NCI-H2227 treated with DMSO at 0.1 percent for 48 hours (cell line): ENCODE data around the gene APMAP.

Experiments used
- DNase-seq: peaks from one replicate; lab custom pipeline; 2025; lab: John Stamatoyannopoulos, UW

APMAP gene

GRCh38 chr20:24987244-24987643, 5.3 kb downstream of the APMAP start:
- DNase-seq = no peak

DNA sequence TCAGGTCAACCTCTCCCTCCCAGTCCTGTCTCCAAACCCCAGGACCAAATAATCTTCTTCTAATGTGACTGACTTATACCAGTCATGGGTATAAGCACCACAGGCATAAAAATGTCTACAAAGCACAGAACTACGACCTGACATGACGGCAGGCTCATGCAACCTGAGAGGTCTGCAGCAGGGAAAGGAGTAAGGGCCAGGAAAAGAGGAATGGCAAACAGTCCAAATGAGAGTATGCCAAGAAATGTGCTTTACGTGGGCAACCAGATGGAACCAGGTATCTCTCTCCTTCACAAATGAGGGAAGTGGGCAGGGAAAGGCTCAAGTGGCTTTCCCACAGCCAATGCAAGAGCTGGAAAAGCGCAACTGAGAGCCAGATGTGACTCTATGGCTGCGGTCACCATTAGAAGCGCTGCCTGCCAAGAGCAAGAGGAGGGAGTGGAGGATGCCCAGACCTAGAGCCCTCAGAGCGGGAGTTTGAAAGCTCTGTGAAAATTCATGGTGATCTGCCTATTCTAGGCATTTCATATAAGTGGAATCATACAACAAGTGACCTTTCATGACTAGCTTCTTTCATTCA, 6.0 kb downstream of the APMAP start:
- DNase-seq = no peak

DNA sequence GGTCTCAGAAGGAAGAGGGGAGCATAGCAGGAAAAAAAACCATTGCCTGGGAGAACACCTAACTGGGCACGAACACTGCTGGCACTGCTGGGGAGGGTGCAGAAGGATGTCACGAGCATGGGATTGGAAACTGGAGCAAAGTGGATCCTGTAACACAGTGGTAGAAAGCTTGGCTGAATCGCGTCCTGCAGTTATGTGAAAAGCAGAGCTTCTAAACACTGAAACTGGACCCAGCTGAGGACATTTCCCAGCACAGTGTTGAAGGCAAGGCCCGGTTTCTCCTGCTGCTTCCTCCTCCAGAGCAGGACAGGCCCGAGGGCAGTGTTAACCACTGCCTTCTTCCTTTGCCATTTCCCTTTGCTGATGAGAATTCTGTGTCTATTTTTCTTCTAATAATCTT, 6.7 kb downstream of the APMAP start:
- no peak for DNase-seq

DNA sequence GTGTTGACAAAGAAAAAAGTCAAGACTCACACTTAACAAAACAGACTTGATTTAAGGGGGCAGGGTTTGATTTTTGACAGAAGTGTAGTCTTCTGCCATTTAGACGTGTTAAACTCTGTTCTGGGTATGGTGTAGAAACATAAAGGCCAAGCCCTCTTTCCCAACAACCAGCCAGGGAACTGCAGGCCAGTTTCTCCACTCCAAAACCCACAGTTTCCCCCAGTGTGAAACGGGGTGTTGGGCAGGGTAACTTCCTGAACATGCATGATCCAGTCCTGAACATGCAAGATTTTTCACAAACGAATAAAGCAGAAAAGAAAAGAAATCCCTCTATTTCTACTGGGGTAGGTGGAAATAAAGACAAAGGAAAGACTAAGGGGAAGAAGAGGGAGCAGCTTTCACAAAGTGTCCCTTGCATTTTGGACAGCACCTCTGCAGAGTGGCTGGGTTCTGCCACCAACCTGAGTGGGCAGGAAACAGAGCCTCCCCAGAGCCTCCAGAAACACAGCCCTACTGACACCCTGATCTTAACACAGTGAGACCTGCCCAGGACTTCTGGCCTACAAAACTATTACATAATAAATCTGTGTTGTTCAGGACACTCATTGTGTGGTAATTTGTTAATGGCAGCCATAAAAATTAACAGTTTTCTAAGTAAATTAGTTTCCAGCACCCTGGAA, 7.5 kb downstream of the APMAP start:
- DNase-seq = no peak

DNA sequence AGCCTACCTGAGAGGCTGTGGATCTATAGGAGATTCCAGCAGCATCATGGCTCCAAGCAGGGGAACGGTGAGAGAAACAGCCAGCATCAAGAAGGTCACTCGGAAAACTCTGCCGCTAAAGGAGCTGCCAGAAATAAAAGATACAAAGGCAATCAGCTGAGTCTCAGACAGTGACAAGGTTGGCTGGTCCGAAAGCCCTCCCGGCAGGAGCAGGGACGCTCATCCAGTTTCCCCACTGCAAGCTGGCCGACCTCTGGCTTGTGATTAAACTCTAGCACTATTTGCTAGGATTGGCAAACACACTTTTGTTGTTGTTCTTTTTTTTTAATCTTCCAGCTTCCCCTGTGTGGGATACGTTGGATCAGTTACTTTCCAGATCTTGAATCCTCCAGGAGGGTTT, 8.7 kb downstream of the APMAP start:
- no peak for DNase-seq

DNA sequence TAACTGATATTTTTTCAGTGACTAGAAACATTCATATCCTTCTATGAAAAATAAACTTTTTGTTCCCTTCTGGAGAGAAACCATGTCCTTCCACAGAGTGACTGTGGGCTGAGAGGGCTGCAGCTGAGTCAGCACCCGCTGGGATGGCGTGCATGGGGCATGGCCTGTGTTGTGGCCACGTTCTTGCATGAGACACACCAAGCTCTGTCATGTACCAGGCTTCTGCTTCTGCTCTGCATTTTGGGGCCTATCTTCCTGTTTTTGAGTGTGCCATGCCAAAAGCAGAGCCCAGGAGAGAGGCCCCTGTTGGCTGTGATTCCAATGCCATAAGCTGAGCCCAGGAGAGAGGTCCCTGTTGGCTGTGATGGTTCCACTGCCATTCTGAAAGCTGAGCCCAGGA, 10.8 kb downstream of the APMAP start:
- DNase-seq = no peak

DNA sequence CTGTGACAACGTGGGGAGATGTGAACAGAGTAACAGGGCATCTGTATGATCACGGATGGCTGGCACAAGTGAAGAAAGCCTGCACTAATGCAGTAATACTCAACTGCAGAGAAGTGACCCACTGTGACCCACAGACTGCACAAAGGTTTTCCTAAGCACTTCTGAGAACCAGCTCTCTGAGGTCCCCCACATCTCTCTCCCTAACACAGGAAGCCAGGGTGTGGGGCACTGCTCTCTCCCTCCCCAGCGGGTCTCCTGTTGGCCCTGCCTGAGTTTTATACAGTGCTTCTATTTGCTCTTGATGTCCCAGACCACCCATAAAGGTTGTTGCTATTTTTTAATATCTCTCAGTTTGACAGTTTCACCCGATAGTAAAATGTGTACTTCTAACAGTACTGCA, 11.3 kb downstream of the APMAP start:
- no peak for DNase-seq

DNA sequence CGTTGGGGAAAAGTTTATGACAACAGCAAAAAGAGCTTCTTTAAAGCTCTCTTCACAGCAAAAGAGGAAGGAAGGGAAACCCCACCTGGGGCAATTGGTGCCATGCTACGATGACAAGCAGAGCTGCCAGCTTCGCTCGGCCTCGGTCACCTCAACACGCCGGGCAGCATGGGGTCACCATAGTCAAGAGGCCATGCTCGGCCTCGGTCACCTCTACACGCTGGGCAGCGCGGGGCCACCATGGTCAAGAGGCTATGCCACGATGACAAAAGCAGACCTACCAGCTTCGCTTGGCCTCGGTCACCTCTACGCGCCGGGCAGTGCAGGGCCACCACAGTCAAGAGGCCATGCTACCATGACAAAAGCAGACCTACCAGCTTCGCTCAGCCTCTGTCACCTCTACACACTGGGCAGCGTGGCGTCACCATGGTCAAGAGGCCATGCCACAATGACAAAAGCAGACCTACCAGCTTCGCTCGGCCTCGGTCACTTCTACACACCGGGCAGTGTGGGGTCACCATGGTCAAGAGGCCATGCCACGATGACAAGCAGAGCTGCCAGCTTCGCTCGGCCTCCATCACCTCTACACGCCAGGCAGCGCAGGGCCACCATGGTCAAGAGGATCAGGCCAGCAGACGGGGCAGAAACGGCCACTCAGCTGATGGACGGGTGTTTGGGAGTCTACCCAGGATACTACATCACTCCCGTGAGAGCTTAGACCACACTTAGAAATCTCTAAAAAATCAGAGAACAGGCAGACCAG, 12.1 kb downstream of the APMAP start:
- DNase-seq = no peak

DNA sequence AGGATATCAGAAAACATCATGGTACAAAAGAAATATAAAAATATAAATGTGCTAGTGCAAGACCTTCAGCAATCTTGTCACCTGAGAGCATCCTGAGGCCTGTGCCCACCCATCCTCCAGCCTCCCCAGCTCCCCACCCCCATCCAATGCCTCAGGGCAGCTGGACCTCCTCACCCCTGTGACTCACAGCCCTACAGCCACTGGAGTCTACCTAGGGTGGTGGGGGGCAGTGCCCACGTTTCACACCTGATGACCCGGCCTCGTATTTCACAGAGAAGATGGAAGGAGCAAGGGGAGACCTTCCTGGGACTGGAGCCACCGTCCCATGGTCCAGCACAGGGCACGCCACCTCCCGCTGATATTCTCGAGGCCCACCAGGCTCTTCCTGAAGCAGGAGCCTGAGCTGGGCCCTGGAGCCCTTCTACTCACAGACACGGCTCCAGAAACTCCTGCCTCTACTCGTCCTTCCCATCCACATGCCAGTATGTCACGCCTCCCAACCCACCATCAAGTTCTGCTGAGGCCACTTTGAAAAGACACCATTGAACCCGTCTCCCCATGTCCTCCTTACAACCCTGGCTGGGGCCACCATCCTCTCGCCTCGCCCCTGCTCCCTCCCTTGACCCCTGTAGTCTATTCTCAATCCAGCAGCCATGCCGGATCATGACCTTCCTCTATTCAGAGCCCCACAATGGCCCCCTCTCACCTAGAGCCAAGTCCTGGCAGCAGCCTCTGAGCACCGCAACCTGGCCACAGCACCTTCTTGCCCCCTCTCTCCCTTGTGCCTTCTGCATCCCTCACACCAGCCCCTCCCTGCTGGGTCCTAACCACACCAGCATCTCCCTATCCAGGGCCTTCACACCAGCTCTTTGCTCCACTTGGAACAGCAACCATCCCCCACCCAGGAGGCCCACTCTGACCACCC, 13.3 kb downstream of the APMAP start:
- DNase-seq = no peak

- DNase-seq = no peak
Observed at GRCh38 chr20:24978513-24978912, 14.0 kb downstream of the APMAP start.

- DNase-seq = no peak
Observed at GRCh38 chr20:24977797-24978196, 14.8 kb downstream of the APMAP start.

- DNase-seq = no peak
Observed at GRCh38 chr20:24977336-24977735, 15.2 kb downstream of the APMAP start.

DNA sequence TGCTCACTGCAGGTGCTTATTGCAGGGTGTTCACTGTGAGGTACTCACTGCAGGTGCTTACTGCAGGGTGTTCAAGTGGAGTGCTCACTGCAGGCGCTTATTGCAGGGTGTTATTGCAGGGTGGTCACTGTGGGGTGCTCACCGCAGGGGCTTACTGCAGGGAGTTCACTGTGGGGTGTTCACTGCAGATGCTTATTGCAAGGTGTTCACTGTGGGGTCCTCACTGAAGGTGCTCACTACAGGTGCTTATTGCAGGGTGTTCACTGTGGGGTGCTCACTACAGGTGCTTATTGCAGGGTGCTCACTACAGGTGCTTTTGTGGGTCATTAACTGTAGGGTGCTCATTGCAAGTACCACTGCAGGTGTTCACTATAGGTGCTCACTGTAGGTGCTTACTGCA, 20.2 kb downstream of the APMAP start:
- DNase-seq = no peak

DNA sequence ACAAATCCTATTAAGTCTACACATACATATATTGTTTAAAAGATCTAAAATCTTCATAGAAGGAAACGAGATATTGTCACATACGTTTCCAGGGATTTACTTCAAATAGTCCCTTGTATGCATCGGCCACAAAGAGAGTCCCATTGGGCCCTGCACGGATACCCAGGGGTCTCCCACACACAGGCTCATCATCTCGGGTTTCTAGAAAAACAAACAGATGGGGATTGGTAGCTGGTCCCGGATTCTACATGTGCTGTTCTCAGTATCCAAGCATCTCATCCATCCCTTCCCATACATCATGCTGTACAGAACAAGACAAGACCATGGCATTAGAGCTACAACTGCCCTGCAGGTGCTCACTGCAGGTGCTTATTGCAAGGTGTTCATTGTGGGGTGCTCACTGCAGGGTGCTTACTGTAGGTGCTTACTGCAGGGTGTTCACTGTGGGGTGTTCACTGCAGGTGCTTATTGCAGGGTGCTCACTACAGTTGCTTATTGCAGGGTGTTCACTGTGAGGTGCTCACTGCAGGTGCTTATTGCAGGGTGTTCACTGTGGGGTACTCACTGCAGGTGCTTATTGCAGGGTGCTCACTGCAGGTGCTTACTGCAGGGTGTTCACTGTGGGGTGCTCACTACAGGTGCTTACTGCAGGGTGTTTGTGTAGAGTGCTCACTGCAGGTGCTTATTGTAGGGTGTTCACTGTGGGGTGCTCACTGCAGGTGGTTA, 21.0 kb downstream of the APMAP start:
- DNase-seq = no peak

DNA sequence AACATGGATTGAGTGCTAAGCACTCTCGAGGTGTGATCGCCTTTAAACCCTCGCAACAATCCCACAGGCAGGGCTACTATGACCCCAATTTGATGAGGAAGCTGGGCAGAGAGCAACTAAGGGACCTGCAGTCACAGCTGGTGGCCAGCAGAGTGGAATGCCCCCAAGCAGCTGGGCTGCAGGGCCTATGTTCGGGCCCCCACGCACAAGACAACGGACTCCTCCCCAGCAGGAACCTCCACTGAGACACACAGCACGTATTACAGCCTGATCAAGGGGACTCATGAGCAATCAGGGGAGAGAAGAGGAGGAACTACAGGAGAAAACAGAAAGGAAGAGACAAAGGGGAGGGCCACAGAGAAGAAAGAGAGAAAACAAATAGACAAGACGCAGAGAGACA, 21.8 kb downstream of the APMAP start:
- no peak for DNase-seq

DNA sequence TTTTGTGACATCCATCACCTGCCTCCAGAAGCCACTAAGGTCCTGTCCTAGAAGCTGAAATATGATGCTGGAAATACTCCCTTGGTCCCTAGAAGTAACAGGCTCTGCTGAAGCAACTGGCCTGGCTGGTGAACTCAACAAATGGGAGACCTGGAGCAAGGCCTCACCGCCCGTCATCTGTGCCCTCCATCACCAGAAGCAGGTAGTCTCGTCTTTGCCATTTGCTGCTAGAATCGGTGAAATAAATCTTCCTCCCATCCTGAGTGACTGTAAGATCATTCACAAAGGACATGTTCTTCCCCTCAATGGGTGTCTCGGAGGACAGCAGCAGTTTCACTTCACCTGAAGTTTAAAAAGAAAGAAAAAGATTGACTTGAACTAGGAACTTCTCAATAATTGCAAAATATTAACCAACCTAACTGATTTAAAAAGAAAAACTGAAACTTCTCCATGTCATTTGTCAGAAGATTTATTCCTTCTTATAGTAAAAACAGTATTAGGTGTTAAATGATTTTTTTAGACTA, 22.5 kb downstream of the APMAP start:
- no peak for DNase-seq

GRCh38 chr20:24969186-24970029, 23.1 kb downstream of the APMAP start:
- DNase-seq = no peak

GRCh38 chr20:24968278-24968800, 24.2 kb downstream of the APMAP start:
- DNase-seq = no peak

DNA sequence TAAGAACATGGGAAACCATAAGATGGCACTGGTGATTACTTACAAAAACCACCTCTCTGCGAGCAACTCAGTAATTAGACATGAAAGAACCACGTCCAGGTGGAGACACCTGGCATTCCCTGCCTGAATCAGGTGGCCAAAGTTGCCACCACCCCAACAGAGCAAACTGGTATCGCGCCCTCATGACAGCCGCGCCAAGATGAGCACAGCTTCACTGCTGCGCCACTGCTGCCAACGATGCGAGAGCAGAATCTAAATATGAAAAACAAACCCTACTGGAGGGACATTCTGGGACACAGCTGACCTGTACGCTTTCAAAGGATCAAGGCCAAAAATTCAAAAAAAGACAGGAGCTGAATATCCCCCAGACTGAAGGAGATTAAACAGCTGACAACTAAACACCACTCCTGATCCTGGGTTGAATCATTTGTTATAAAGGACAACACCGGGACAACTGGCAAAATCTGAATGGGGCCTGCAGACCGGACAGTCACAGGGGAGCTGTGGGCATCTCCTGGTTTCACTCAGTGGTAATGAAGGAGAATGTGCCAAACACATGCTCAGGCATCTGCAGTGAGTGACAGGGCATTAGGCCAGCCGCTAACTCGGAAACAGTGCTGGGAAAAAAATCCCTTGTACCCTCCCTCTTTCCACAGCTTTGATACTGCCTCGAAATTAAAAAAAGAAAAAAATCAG, 26.1 kb downstream of the APMAP start:
- DNase-seq = no peak
